ENCODE data around the gene PSMB7.

PSMB7 gene

DNA sequence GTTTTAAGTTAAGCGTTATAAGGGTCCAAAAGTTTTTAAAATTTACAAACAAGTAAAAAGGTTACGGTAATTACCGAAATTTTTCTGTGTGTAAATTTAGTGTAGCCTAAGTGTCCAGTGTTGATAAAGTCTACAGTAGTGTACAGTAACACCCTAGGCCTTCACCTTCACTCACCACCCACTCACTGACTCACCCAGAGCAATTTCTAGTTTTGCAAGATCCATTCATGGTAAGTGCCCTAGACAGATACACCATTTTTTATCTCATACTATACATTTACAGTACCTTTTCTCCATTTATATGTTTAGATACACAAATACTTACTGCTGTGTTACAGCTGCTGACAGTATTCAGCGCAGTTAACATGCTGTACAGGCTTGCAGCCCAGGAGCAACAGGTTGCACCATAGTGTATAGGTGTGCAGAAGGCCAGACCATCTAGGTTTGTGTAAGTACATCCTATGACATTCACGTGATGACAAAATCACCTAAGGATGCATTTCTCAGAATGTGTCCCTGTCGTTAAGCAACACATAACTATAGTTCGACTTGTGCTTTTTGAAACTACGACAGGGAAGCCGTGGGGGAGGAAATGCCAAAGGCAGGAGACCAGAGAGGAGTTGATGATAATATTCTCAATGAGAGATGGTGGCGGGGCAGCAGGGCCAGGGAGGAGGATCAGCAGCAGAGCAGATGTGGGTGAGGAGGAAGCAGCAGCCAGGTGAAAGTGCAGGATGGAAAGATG, 48.6 kb downstream of the PSMB7 start:
- no peak for TF ChIP-seq ZNF24 (tag by site-specific recombination; IDR thresholded peaks at IDR 0.05)
- TF ChIP-seq SCRT1 (tag by site-specific recombination; IDR thresholded peaks at IDR 0.05; ENCODE audit: borderline replicate concordance): peak; percentile 75; the same call in 1 of the 2 replicates
- TF ChIP-seq SP3 (tag by site-specific recombination; IDR thresholded peaks at IDR 0.05): no peak
- TF ChIP-seq SCRT2 (tag by site-specific recombination; IDR thresholded peaks at IDR 0.05): peak; percentile 89
- TF ChIP-seq ZNF266 (tag by site-specific recombination; IDR thresholded peaks at IDR 0.05; ENCODE audit: low read depth): no peak
- peaks cover 0 to 3% of the 10 kb centered on the region in 2 experiments; a peak in 1 of 3 replicates for H3K36me3 ChIP-seq (ENCODE audit: control insufficient read depth in 2 of 2, insufficient read depth in 1 of 2, low read length in 2 of 2)

DNA sequence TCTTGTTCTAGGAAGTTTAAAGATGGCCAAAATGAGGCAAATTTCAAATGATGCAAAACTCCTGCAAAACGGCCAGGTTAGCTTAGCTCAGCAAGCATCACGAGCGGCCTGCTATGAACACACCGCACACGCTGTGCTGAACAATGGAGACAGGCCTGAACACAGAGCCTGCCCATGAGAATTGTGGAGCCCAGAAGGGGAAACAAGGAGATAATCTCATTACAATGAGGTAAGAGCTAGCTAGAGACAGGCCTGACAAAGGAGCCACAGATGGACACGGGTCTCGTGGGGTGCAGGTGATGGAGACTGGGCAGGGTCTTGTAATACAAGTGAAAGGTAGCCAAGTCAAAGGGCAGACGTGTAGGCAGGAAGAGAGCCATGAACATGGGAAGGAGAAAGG, 50.2 kb downstream of the PSMB7 start:
- TF ChIP-seq, protein P1, sequence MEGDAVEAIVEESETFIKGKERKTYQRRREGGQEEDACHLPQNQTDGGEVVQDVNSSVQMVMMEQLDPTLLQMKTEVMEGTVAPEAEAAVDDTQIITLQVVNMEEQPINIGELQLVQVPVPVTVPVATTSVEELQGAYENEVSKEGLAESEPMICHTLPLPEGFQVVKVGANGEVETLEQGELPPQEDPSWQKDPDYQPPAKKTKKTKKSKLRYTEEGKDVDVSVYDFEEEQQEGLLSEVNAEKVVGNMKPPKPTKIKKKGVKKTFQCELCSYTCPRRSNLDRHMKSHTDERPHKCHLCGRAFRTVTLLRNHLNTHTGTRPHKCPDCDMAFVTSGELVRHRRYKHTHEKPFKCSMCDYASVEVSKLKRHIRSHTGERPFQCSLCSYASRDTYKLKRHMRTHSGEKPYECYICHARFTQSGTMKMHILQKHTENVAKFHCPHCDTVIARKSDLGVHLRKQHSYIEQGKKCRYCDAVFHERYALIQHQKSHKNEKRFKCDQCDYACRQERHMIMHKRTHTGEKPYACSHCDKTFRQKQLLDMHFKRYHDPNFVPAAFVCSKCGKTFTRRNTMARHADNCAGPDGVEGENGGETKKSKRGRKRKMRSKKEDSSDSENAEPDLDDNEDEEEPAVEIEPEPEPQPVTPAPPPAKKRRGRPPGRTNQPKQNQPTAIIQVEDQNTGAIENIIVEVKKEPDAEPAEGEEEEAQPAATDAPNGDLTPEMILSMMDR (tag by site-specific recombination; IDR thresholded peaks at IDR 0.05): no peak
- TF ChIP-seq ZNF121 (tag by site-specific recombination; IDR thresholded peaks at IDR 0.05) (no peak), ZBTB17 (tag by site-specific recombination; IDR thresholded peaks at IDR 0.05) (no peak), ZNF747 (tag by site-specific recombination; IDR thresholded peaks at IDR 0.05) (no peak), ZNF837 (tag by site-specific recombination; IDR thresholded peaks at IDR 0.05) (no peak), WT1 (tag by site-specific recombination; IDR thresholded peaks at IDR 0.05) (no peak), GLIS1 (tag by site-specific recombination; IDR thresholded peaks at IDR 0.05) (no peak), ZNF174 (tag by site-specific recombination; IDR thresholded peaks at IDR 0.05) (no peak)
- TF ChIP-seq, protein P2, sequence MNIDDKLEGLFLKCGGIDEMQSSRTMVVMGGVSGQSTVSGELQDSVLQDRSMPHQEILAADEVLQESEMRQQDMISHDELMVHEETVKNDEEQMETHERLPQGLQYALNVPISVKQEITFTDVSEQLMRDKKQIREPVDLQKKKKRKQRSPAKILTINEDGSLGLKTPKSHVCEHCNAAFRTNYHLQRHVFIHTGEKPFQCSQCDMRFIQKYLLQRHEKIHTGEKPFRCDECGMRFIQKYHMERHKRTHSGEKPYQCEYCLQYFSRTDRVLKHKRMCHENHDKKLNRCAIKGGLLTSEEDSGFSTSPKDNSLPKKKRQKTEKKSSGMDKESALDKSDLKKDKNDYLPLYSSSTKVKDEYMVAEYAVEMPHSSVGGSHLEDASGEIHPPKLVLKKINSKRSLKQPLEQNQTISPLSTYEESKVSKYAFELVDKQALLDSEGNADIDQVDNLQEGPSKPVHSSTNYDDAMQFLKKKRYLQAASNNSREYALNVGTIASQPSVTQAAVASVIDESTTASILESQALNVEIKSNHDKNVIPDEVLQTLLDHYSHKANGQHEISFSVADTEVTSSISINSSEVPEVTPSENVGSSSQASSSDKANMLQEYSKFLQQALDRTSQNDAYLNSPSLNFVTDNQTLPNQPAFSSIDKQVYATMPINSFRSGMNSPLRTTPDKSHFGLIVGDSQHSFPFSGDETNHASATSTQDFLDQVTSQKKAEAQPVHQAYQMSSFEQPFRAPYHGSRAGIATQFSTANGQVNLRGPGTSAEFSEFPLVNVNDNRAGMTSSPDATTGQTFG (tag by site-specific recombination; IDR thresholded peaks at IDR 0.05; ENCODE audit: borderline replicate concordance): no peak
- TF ChIP-seq, protein P3, sequence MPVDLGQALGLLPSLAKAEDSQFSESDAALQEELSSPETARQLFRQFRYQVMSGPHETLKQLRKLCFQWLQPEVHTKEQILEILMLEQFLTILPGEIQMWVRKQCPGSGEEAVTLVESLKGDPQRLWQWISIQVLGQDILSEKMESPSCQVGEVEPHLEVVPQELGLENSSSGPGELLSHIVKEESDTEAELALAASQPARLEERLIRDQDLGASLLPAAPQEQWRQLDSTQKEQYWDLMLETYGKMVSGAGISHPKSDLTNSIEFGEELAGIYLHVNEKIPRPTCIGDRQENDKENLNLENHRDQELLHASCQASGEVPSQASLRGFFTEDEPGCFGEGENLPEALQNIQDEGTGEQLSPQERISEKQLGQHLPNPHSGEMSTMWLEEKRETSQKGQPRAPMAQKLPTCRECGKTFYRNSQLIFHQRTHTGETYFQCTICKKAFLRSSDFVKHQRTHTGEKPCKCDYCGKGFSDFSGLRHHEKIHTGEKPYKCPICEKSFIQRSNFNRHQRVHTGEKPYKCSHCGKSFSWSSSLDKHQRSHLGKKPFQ (tag by site-specific recombination; IDR thresholded peaks at IDR 0.05): no peak
- TF ChIP-seq, protein P4, sequence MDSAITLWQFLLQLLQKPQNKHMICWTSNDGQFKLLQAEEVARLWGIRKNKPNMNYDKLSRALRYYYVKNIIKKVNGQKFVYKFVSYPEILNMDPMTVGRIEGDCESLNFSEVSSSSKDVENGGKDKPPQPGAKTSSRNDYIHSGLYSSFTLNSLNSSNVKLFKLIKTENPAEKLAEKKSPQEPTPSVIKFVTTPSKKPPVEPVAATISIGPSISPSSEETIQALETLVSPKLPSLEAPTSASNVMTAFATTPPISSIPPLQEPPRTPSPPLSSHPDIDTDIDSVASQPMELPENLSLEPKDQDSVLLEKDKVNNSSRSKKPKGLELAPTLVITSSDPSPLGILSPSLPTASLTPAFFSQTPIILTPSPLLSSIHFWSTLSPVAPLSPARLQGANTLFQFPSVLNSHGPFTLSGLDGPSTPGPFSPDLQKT (IDR thresholded peaks at IDR 0.05; ENCODE audit: borderline replicate concordance, low read depth, low read length): no peak
- TF ChIP-seq, protein P5, sequence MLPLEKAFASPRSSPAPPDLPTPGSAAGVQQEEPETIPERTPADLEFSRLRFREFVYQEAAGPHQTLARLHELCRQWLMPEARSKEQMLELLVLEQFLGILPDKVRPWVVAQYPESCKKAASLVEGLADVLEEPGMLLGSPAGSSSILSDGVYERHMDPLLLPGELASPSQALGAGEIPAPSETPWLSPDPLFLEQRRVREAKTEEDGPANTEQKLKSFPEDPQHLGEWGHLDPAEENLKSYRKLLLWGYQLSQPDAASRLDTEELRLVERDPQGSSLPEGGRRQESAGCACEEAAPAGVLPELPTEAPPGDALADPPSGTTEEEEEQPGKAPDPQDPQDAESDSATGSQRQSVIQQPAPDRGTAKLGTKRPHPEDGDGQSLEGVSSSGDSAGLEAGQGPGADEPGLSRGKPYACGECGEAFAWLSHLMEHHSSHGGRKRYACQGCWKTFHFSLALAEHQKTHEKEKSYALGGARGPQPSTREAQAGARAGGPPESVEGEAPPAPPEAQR (tag by site-specific recombination; IDR thresholded peaks at IDR 0.05): no peak
- Histone ChIP-seq H3K27ac (ENCODE audit: extremely low read depth, low read depth, low read length) (no peak overlapping the region), H3K9me3 (ENCODE audit: control insufficient read depth, insufficient read depth, low read depth, low read length) (no peaks in the 10 kb centered on the region), H3K36me3 (ENCODE audit: control insufficient read depth in 2 of 2, insufficient read depth in 1 of 2, low read length in 2 of 2) (peaks cover 0 to 3% of the 10 kb centered on the region in 2 experiments; a peak in 1 of 3 replicates), H3K4me1 (ENCODE audit: control insufficient read depth, insufficient read depth, low read length) (no peaks in the 10 kb centered on the region), H3K4me3 (ENCODE audit: low read depth, low read length) (no peak overlapping the region)
- ChIA-PET POLR2A (no interaction called here), CTCF (interaction anchor here (0.5 to 0.7 kb wide), 3 partner anchors 25 to 460 kb away, joined by 3 read pairs; no protein-coding TSS in a partner anchor)

More for the DNA sequence above, 48.6 kb downstream of the PSMB7 start:
- H3K27ac ChIP-seq (ENCODE audit: extremely low read depth, low read depth, low read length): no peak overlapping the region
- ChIA-PET CTCF (interaction anchor here (0.8 to 1.0 kb wide), 2 partner anchors 9 to 21 kb away, joined by 3 read pairs; no protein-coding TSS in a partner anchor), POLR2A (no interaction called here)
- no peaks in the 10 kb centered on the region for H3K9me3 ChIP-seq (ENCODE audit: control insufficient read depth, insufficient read depth, low read depth, low read length)
- peaks cover 2% of the 10 kb centered on the region; the same call in 1 of the 2 replicates for H3K4me1 ChIP-seq (ENCODE audit: control insufficient read depth, insufficient read depth, low read length)
- no peak overlapping the region for H3K4me3 ChIP-seq (ENCODE audit: low read depth, low read length)

All from HEK293 (cell line).